Heart left ventricle (tissue), 13 donors: Measurements from ENCODE around the gene SAGE1.

Source experiments
- CTCF ChIP-seq, 12 donors: fragments of 200-600 bp; sonication (generic) in 4 of 12; IDR thresholded peaks; one replicate each; pipeline versions ENCODE4 v1.5.0 to v1.8.0; 2018 to 2022; ENCODE audit warnings: antibody characterized with exemption in 12 of 12, mild to moderate bottlenecking in 5 of 12
- POLR2A ChIP-seq, 2 donors: fragments of 450-650 bp; IDR thresholded peaks; one replicate each; pipeline ENCODE4 v1.6.1; 2017; ENCODE audit warnings: antibody characterized with exemption in 2 of 2, mild to moderate bottlenecking in 2 of 2, moderate library complexity in 2 of 2
- donor health status: ischemic (EF 13 %, LVEDD 7.1; RV severe dilation, severe dysfunction).
- donor health status: DM: no; HTN: yes; CAD: no.
- donor health status: DM: no; HTN: no; CAD: no.
- donor health status: ischemic (EF 25% LVEDD 6.9; RV normal size, moderate dysfunction).
- donor health status: ischemic (EF 25% LVEDD 5.7; RV mildly dilated, moderate dysfunction).
- donor health status: ischemic (EF 35%, LVEDD 5.7; RV mildly dilated, moderate dysfunction).
- donor health status: nonischemic (EF 11% LVEDD 7.7; RV severe dilation, severe dysfunction).
- donor health status: DM: yes; HTN: yes; CAD: no.
- donor health status: PGD.
- donor health status: ischemic (EF 29% LVEDD 5.4; RV normal size, mild dysfunction).
- donor health status: nonischemic (EF 23%, LVEDD 6.1; RV moderate dilation, normal function).

GRCh38 chrX:135951291-135951690, 57.8 kb downstream of the SAGE1 start:
- TF ChIP-seq POLR2A (IDR thresholded peaks at IDR 0.05) (no peak), CTCF (IDR thresholded peaks at IDR 0.05) (no peak)
